ENCODE data around the gene ATP6V1B1. TPM values are rescaled to one million over a fixed set of nuclear protein-coding genes. Genes with fewer than 3 reads are reported as not detected.

Gene ATP6V1B1
- total RNA-seq, 3 donors from 2014 or later (not counting 1 experiment from before 2014, with no cell fraction given) = not detected

- H3K27ac Mint-ChIP-seq = no peak overlapping the region
- no peaks in the 10 kb centered on the region for H3K9me3 ChIP-seq (ENCODE audit: control insufficient read depth, insufficient read depth, low read length)
- H3K27me3 Mint-ChIP-seq (ENCODE audit: low read depth in 2 of 2) = peaks cover 12 to 19% of the 10 kb centered on the region in 2 donors
- no peak overlapping the region for H3K27ac ChIP-seq (ENCODE audit: low read length)
- ATAC-seq (no peak), DNase-seq (peak in 1 of 2 donors; percentile 11)
- 79% methylated on average over 18 of the region's 18 CpGs for WGBS (ENCODE audit: insufficient coverage)
- peaks cover 15% of the 10 kb centered on the region for H3K27me3 ChIP-seq (ENCODE audit: control insufficient read depth, insufficient read depth, low read length)
- intact Hi-C loops (cut with micrococcal nuclease) = no loop called here
- no peaks in the 10 kb centered on the region for H3K9me3 Mint-ChIP-seq
- H3K4me3 ChIP-seq (ENCODE audit: low read length) = no peak overlapping the region
- H3K4me1 ChIP-seq (ENCODE audit: control insufficient read depth, insufficient read depth, low read length) = peaks cover 14% of the 10 kb centered on the region
- H3K4me3 Mint-ChIP-seq = no peak overlapping the region
- no peaks in the 10 kb centered on the region for H3K36me3 Mint-ChIP-seq
- H3K4me1 Mint-ChIP-seq = peaks cover 14 to 16% of the 10 kb centered on the region in 2 donors
- no peaks in the 10 kb centered on the region for H3K36me3 ChIP-seq (ENCODE audit: control insufficient read depth, insufficient read depth, low read length)
- TF ChIP-seq CTCF (IDR thresholded peaks at IDR 0.05) = no peak
Observed at GRCh38 chr2:70962885-70963878, 27.5 kb downstream of the ATP6V1B1 start.

- no peak for TF ChIP-seq CTCF (IDR thresholded peaks at IDR 0.05)
- intact Hi-C loops (cut with micrococcal nuclease) = loop anchor here (2.0 kb wide), 1 partner anchor 21 kb away; no protein-coding TSS in a partner anchor
- no peak overlapping the region for H3K4me3 Mint-ChIP-seq
Observed at GRCh38 chr2:70964133-70964532, 28.4 kb downstream of the ATP6V1B1 start.

GRCh38 chr2:70964596-70965386 lies 29.1 kb downstream of the ATP6V1B1 start:
- WGBS (ENCODE audit: insufficient coverage) = 6% methylated on average over 55 of the region's 59 CpGs
- intact Hi-C loops (cut with micrococcal nuclease) = loop anchor here (1.0 to 2.0 kb wide), 3 partner anchors 20 to 37 kb away; no protein-coding TSS in a partner anchor
- Mint-ChIP-seq H3K27ac (peak overlapping the region in 1 of 2 donors; percentile 58), H3K36me3 (no peaks in the 10 kb centered on the region), H3K4me3 (peak overlapping the region; percentile 92), H3K27me3 (ENCODE audit: low read depth in 2 of 2) (peaks cover 12 to 19% of the 10 kb centered on the region in 2 donors), H3K9me3 (no peaks in the 10 kb centered on the region), H3K4me1 (peaks cover 9 to 11% of the 10 kb centered on the region in 2 donors)
- Histone ChIP-seq H3K9me3 (ENCODE audit: control insufficient read depth, insufficient read depth, low read length) (no peaks in the 10 kb centered on the region), H3K4me3 (ENCODE audit: low read length) (peak overlapping the region; percentile 47), H3K27me3 (ENCODE audit: control insufficient read depth, insufficient read depth, low read length) (peaks cover 15% of the 10 kb centered on the region), H3K4me1 (ENCODE audit: control insufficient read depth, insufficient read depth, low read length) (peaks cover 11% of the 10 kb centered on the region), H3K27ac (ENCODE audit: low read length) (no peak overlapping the region), H3K36me3 (ENCODE audit: control insufficient read depth, insufficient read depth, low read length) (no peaks in the 10 kb centered on the region)
- TF ChIP-seq CTCF (IDR thresholded peaks at IDR 0.05) = peak; percentile 95
- ATAC-seq (peak; percentile 90 to 98 (median 95)), DNase-seq (peak; percentile 81 to 92)

More at GRCh38 chr2:70964133-70964532, 28.4 kb downstream of the ATP6V1B1 start:
- Mint-ChIP-seq H3K27ac (no peak overlapping the region), H3K27me3 (ENCODE audit: low read depth in 2 of 2) (peaks cover 12 to 19% of the 10 kb centered on the region in 2 donors), H3K4me1 (peaks cover 9 to 11% of the 10 kb centered on the region in 2 donors), H3K36me3 (no peaks in the 10 kb centered on the region), H3K9me3 (no peaks in the 10 kb centered on the region)
- no peak overlapping the region for H3K27ac ChIP-seq (ENCODE audit: low read length)
- 57% methylated on average over 4 of the region's 4 CpGs for WGBS (ENCODE audit: insufficient coverage)
- peaks cover 15% of the 10 kb centered on the region for H3K27me3 ChIP-seq (ENCODE audit: control insufficient read depth, insufficient read depth, low read length)
- no peak for DNase-seq
- no peaks in the 10 kb centered on the region for H3K36me3 ChIP-seq (ENCODE audit: control insufficient read depth, insufficient read depth, low read length)
- no peak overlapping the region for H3K4me3 ChIP-seq (ENCODE audit: low read length)
- ATAC-seq = no peak
- no peaks in the 10 kb centered on the region for H3K9me3 ChIP-seq (ENCODE audit: control insufficient read depth, insufficient read depth, low read length)
- H3K4me1 ChIP-seq (ENCODE audit: control insufficient read depth, insufficient read depth, low read length) = peaks cover 11% of the 10 kb centered on the region

Data from natural killer cell (primary cell).